Caki2 (cell line): Measurements from ENCODE around the gene BMF. TPM values are rescaled to one million over a fixed set of nuclear protein-coding genes. Genes with fewer than 3 reads are reported as not detected.
A peak's percentile ranks its signal among the peaks of the same experiment; 100 is the strongest.
"Not testable (repeated sequence)": the region's sequence is repeated elsewhere in the genome, so short reads cannot be mapped to it uniquely, and the experiment has no call there.

Experiments used
- DNase-seq: peaks from one replicate; pipeline ENCODE4 v3.0.0-alpha.2; 2015; ENCODE audit warnings: low read depth
- in situ Hi-C: cut with HindIII; loops from 2 replicates; pipeline ENCODE4 v1.10.0; 2016; ENCODE audit warnings: low sequenced_read_pairs, low pct_unique_long_range_greater_than_20kb, mixed read lengths
- total RNA-seq: library from RNA; depleted of rRNA; stranded (reverse); fragments of >200 nt; shearing (Covaris generic); gene quantifications from 2 replicates; pipeline ENCODE4 v1.2.3, GENCODE V29; 2014; ENCODE audit warnings: low replicate concordance

The BMF gene
- total RNA-seq, 1 experiment from 2014 or later = 1.8 TPM

GRCh38 chr15:40130799-40131502, 22.3 kb upstream of the BMF start:
- DNase-seq = no peak
- in situ Hi-C loops = no loop called here

GRCh38 chr15:40130118-40130517, 21.4 kb upstream of the BMF start:
- DNase-seq = no peak
- in situ Hi-C loops = no loop called here

DNA sequence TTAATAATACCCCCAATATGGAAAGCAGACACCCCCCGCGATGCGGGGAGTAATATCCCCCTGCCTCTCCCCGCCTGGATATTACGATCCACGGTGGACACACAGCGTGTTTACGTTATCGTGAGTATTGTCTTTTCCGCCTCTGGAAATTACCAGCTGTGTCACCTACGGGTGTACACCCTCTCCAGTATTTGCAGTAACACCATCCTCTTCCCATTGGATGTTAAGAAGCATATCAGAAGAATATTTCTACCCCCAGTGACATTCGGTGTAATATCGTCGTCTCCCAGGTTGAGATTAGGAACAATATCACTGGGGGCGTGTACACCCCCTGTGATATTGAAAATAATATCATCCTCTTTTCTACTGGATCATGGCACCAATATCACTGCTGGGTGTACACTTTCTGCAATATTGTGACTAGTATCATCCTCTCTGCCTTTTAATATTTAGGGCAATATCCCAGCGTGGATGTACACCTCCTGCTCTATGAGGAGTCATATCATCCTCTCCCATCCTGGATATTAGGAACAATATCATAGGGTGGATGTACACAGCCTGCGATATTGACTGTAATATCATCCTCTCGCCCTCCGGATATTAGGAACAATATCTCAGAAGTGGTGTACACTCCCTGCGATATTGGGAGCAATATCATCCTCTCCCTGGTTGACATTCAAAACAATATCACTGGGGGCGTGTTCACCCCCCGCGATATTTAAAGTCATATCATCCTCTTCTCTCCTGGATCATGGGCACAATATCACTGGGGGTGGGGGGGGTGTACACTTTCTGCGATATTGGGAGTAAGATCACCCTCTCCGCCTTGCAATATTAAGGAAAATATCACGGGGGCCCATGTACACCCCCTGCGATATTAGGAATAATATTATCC, 20.3 kb upstream of the BMF start:
- in situ Hi-C loops = no loop called here
- DNase-seq = no peak

- DNase-seq = no peak
- in situ Hi-C loops = no loop called here
Measured at GRCh38 chr15:40125950-40126349, 17.3 kb upstream of the BMF start.

- in situ Hi-C loops, DNase-seq: not testable (repeated sequence)
Measured at GRCh38 chr15:40124807-40125285, 16.2 kb upstream of the BMF start.

DNA sequence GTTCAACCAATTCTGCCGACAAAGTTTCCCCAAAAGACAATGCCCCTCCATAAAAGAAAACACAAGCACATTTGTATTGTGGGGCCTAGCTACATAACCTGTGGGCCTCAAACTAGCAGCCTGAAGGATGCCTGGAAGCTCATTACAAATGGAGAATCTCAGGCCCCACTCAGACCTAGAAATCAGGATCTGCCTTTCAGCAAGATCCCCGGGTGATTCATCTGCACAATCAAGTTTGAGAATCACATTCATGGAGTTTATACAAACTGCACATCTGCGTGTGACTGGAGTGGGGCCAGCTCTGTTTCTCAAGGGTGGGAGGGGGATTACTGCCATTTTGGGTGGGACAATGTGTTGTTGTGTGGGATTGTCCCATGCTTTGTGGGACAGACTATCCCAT, 15.7 kb upstream of the BMF start:
- in situ Hi-C loops = not testable (repeated sequence)

DNA sequence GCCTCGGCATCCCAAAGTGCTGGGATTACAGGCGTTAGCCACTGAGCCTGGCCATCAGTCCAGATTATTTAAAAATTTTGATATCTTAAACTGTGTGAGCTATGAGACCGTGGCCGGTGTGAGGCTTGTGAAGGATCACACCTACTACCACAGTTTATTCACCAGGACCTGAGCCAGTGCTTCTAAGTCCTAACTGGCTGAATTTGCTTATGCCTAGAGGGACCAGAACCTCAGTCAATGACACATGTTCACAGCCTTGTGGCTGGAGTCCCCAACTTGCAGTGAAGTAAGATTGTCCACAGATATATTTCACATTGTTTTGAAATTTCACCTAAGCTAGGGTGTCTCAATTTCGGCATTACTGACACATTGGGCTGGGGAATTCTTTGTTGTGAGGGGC, 15.2 kb upstream of the BMF start:
- in situ Hi-C loops, DNase-seq: not testable (repeated sequence)

More for the DNA sequence above, 15.7 kb upstream of the BMF start:
- not testable (repeated sequence) for DNase-seq

- in situ Hi-C loops, DNase-seq: not testable (repeated sequence)
Measured at GRCh38 chr15:40122989-40123388, 14.3 kb upstream of the BMF start.

DNA sequence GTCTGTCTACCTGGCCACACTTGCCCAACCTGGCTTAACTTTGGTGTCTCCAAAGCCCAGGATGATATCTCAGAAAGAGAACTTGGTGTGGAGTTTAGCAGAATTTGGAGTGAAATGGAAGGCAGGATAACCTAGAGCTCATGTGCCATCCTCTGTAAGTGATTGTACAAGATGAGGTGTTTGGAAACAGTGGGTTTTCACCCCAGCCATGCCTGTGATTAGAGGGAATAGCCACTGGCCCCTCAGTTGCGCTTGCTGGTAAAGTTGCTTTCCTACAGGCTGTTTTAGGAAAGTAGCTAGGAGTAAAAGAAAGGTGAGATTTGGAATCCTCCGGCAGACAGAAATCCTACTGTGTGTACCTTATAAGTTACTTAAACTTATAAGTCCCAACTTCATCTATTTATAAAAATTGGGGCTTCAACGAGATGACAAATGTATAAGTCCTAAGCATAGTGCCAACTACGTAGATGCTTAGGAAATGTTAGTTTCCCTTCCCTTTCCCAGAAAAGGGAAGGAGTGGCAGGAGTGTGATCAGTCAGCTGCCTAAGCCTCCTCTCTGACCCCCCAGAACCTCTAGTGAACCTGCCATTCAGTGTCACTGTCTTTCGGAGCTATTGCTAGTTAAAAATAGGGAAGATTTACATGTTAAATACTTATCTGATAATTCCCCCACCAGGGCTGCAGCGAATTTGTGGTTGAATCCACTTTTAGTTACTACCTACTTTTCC, 13.4 kb upstream of the BMF start:
- no peak for DNase-seq
- in situ Hi-C loops = no loop called here

GRCh38 chr15:40118473-40118872, 9.8 kb upstream of the BMF start:
- in situ Hi-C loops = no loop called here
- DNase-seq = no peak

- in situ Hi-C loops = no loop called here
- DNase-seq = no peak
Measured at GRCh38 chr15:40115670-40116093, 7.0 kb upstream of the BMF start.

DNA sequence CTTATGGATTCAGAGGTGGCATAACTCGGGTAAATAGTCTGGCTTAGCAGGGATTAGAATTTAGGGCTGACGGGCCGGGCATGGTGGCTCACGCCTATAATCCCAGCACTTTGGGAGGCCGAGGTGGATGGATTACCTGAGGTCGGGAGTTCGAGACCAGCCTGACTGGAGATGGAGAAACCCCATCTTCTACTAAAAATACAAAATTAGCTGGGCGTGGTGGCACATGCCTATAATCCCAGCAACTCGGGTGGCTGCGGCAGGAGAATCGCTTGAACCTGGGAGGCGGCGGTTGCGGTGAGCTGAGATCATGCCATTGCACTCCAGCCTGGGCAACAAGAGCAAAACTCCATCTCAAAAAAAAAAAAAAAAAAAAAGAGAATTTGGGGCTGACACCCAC, 6.4 kb upstream of the BMF start:
- in situ Hi-C loops, DNase-seq: not testable (repeated sequence)

DNA sequence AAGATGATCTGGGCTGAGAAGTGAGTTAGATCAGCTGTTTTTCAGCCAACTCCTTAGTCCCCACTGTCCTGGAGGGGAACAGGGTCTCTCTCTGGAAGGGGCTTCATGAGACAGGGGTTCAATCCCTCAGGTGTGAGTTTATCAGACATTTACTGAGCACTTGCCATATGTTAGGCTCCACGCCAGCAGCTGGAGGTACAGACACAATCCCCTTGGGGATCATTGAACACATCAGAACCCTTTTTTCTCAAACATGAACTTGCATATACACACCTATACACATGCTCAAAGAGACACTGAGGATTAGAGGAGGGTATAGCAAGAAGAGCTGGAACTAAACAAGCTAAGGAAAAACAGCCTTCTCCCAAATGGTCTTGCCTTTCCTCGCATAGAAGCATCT, 5.5 kb upstream of the BMF start:
- no peak for DNase-seq
- in situ Hi-C loops = no loop called here

- in situ Hi-C loops = no loop called here
- no peak for DNase-seq
Measured at GRCh38 chr15:40112789-40113188, 4.1 kb upstream of the BMF start.

DNA sequence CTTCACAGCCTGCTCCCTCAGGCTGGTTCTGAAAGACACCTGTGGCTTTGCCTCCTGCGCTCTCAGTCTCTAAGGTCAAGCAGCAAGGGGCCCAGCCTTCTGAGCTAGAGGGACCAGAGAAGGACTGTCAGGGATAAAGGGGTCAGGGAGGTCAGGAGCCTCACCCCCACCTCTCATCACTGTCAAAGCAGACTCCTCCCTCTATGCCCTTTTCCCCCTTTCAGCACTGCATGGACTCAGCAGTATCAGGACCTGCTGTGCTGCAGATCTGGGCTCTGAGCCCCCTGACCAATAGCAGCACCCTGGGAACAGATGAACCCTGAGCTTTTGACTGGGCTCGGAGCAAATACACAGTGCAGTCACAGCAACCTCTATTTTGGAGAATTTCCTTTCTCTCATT, 3.2 kb upstream of the BMF start:
- no peak for DNase-seq
- in situ Hi-C loops = no loop called here

GRCh38 chr15:40110866-40111550, 2.3 kb upstream of the BMF start:
- DNase-seq = no peak
- in situ Hi-C loops = no loop called here

GRCh38 chr15:40108061-40108854, 421 bp downstream of the BMF start:
- DNase-seq = peak; percentile 44
- in situ Hi-C loops = no loop called here
